ENCODE results near the gene IYD.
"Not testable (repeated sequence)": the region's sequence is repeated elsewhere in the genome, so short reads cannot be mapped to it uniquely, and the experiment has no call there.

IYD gene

GRCh38 chr6:150430815-150431214 lies 62.0 kb downstream of the IYD start:
- DNase-seq (ENCODE audit: low read depth, low spot score) = no peak

GRCh38 chr6:150435360-150435759 lies 66.5 kb downstream of the IYD start:
- no peak for DNase-seq (ENCODE audit: low read depth, low spot score)

GRCh38 chr6:150435832-150436231 lies 67.0 kb downstream of the IYD start:
- no peak for DNase-seq (ENCODE audit: low read depth, low spot score)

GRCh38 chr6:150439373-150439772 lies 70.6 kb downstream of the IYD start:
- no peak for DNase-seq (ENCODE audit: low read depth, low spot score)

- DNase-seq (ENCODE audit: low read depth, low spot score) = no peak
Observed at GRCh38 chr6:150443621-150444020, 74.8 kb downstream of the IYD start.

- DNase-seq (ENCODE audit: low read depth, low spot score) = no peak
Observed at GRCh38 chr6:150444308-150444707, 75.5 kb downstream of the IYD start.

GRCh38 chr6:150445486-150445885 lies 76.7 kb downstream of the IYD start:
- no peak for DNase-seq (ENCODE audit: low read depth, low spot score)

GRCh38 chr6:150448221-150448620 lies 79.4 kb downstream of the IYD start:
- no peak for DNase-seq (ENCODE audit: low read depth, low spot score)

GRCh38 chr6:150449055-150449454 lies 80.2 kb downstream of the IYD start:
- not testable (repeated sequence) for DNase-seq (ENCODE audit: low read depth, low spot score)

GRCh38 chr6:150450918-150451317 lies 82.1 kb downstream of the IYD start:
- DNase-seq (ENCODE audit: low read depth, low spot score) = no peak

- DNase-seq (ENCODE audit: low read depth, low spot score) = no peak
Observed at GRCh38 chr6:150451807-150452427, 83.1 kb downstream of the IYD start.

GRCh38 chr6:150452428-150453243 lies 83.8 kb downstream of the IYD start:
- no peak for DNase-seq (ENCODE audit: low read depth, low spot score)

- no peak for DNase-seq (ENCODE audit: low read depth, low spot score)
Observed at GRCh38 chr6:150453357-150453756, 84.5 kb downstream of the IYD start.
